Hematopoietic multipotent progenitor cell treated with erythropoietin and hydrocortisone succinate and interleukin-3 and kit ligand, for 4 days (in vitro differentiated cells): Measurements from ENCODE around the gene ANAPC1.
"Not testable (repeated sequence)": the region's sequence is repeated elsewhere in the genome, so short reads cannot be mapped to it uniquely, and the experiment has no call there.

Experiments used
- DNase-seq: peaks from one replicate; pipeline ENCODE4 v3.0.0-alpha.2; 2015

ANAPC1 gene

DNA sequence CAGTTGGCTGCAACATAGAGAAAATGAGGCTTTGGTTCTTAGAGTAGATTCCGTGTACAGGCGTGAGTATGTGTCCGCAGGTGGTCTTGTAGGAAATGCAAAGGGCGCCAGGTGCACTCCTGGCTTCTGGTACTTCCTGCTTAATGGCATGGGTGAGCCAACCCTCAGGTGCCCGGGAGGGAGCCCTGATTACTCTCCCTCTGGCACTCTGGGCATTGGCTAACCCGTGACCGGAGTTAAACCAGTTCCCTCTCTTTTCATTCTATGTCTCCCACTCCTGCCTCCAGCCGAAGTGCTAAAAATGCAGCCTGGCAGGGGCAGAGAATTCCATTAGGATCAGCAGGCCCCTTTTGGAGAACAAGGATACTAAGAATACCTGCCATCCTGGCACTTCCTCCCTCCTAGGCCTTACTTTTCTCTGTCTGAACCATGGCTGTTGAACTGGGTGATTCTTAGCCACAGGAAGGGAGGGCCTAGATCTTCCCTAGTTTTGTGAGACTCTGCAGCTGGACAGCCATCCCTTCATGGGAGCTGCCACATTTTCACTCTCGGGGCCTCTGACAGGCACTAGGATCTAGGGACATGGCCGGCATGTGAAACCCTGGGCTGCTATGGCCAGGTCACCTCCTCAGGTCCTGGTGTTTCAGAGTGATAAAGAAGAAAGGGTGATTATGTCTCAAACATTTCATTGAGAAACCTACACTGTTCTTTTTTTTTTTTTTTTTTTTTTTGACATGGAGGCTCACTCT, 20.9 kb upstream of the ANAPC1 start:
- no peak for DNase-seq

DNA sequence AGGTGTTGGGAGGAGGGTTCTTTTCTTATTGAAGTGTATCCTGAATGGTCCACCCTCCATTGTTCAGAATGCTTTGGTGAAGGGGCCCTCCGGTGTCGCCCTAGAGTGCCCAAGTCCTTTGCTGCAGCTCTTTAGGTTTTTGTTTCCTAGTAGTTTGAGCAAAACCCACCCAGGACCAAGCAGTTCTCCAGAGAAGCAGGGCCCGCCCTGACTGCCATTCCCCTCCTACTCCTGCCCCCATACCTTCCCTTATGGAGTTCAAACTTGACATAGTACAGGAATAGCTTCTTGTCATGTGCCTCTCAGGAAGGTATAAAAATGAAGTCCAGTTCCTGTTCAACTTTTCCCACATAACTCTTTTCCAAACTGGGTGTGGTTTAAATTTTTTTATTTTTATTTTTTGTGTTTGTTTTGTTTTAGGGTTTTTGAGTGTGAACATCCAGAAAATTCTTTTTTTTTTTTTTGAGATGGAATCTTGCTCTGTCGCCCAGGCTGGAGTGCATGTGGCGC, 20.0 kb upstream of the ANAPC1 start:
- DNase-seq: no peak

DNA sequence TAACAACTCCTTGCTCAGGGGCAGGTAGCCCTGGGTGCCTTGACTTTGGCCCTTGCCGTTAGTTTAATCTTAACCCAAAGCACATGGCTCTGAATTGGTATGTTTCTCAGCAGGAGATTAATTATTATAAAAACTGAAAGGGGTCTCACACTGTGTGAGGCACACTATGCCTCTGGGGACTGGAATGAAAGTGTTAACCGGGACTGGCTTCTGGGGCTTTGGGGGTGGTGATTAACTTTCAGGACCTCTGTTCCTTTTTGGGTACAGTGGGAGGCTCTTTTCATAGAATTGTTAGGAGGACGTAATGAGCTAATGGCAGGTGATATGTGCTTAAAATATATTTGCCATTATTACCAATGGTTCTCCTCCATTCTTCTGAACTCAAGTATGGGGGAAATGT, 19.5 kb upstream of the ANAPC1 start:
- DNase-seq: no peak

DNA sequence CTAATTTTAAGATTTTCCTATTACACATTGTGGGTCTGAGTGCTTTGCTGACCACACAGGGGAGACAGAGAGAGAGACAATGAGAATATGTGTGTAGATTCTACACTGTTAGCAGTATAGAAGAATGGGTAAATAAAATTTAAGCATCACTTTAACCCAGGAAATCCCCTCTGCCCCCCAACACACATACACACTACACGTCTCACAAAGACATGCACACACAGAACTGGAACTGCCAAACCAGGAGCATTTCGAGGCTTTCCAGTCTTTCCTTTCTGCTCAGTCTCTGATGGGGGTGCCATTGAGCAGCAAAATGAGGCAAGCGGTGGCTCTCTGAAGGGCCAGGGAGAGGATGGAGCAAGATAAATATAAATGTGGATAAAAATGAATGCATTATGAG, 16.9 kb upstream of the ANAPC1 start:
- peak; percentile 74 for DNase-seq

DNA sequence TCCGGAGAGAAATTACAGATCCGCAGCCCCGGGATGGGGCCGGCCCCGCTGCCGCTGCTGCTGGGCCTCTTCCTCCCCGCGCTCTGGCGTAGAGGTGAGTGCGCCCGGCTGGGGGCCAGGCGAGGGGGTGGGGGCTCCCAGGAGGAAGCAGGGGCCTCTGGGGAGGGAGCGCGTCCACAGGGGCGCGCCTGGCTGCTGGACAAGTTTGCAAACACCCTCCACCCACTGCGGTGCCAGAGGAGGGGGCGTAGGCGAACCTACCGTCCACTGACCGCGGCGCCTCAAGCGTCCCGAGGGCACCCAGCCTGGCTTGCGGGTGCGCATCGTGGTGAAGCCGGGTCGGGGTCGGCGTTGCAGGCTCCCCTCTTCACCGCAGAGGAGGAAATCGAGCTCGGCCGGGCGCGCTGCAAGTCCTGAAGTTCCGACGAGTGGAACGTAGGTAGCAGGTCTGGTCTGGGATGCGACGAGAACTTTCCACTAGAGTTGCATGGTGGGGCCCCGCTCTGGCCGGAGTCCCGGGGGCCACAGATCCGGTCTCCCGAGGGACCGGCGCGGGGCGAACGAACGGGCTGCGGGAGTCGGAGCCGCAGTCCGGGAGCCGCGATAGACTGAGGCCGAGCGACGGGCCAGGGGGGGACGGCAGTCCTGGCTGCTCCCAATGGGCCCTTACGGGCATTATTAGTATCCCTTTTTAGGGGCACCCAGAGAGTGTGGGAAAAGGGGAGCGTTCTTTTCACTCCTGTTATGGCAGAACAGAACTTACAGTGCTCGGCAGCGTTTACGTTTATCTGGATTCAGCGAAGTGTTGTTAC, 14.9 kb upstream of the ANAPC1 start:
- DNase-seq: peak; percentile 54

DNA sequence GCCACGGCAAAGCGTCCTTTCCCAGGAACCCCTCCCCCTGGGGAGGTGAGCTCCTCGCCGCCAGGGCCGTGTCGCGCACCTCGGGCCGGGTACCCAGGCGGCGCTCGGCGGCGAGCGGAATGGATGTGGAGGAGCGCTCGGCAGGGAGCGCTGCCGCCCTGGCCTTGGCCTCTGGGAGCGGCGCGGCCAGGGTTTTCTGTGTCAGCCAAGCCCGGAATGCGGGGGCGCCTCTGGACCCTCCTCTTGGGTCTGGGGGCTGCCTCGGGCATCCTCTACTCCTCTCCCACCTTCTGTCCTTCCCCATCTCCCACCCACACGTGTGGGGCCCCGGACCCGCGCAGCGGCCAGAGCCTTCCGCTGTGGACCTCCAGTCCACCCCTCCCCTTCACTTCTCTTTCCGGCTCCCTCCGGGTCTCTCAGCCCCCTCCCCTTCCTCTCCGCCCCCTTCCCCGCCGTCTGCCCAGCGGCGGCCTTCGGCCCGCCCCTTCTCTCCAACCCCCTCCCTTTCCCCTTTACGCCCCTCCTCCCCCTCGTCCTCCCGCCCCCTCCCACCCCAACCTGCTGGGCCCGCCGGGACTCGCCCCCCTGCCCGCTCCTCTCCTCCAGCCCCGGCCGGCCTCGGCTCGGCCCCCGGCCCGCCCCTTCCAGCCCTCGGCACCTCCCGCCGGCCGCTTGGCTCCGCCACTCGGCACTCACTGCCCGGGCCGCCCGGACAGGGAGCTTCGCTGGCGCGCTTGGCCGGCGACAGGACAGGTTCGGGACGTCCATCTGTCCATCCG, 14.1 kb upstream of the ANAPC1 start, which contains the start of gene MERTK:
TSS of gene MERTK (plus strand) at position 684 of the 779 bp plus-strand sequence. CDS start 129 bp downstream, outside the sequence.
- peak; percentile 88 for DNase-seq

DNA sequence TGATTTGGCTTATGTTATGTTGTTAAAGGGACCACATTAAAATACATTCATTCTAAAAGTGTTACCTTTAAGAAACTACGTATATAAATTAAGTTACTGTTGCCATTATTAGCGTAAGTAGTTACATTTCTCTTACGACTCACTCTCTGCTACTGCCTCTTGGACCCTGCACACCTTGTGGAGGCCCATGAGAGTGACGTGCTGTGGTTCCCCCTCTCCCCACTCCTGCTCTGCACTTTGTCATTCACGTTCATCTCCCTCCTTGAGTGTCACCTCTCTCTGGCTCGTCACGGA, 13.6 kb upstream of the ANAPC1 start:
- DNase-seq: no peak

DNA sequence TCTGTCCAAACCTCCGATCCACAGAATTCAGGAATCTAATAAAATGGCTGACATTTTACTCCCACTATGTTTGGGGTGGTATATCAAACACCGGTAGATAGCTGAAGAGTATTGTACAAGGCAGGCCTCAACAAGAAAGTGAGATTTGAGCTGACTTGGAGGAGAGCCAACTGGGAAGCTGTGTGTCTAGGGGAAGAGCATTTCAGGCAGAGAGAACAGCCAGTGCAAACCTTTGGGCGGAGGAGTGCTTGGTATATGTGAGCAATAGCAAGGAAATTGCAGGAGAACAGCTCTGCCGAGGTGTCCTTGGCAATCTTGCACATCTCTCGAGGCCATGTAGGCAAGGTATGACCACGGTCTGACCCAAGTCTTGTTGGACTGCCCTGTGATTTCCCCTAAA, 12.6 kb upstream of the ANAPC1 start:
- DNase-seq: no peak

DNA sequence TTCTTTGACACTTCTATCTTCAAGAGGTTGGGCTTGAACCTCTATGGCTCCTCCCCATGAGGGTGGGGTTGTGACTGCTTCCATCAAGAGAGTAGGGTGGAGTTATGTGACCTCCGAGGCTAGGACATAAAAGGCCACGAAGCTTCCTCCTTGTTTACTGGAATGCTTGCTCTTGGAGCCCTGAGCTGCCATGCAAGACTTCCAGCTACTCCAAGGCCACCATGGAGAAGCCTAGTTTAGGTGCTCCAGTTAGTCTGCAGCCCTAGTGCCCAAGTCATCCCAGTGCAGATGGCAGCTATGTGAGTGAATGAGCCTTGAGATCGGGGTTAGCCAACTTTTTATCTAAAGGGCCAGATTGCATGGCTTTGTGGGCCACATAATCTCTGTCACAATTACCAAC, 12.0 kb upstream of the ANAPC1 start:
- DNase-seq: peak; percentile 64

DNA sequence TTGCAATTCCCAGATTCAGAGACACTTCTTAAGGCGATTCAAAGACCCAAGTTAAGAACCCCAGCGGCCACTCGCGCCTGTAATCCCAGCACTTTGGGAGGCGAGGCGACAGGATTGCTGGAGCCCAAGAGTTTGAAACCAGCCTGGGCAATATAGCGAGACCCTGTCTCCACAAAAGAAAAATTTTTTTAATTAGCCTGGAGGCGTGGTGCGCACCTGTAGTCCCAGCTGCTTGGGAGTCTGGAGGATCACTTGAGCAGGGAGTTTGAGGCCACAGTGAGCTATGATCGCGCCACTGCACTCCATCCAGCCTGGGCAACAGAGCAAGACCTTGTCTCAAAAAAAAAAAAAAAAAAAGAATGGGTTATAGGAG, 585 bp upstream of the ANAPC1 start:
- no peak for DNase-seq

DNA sequence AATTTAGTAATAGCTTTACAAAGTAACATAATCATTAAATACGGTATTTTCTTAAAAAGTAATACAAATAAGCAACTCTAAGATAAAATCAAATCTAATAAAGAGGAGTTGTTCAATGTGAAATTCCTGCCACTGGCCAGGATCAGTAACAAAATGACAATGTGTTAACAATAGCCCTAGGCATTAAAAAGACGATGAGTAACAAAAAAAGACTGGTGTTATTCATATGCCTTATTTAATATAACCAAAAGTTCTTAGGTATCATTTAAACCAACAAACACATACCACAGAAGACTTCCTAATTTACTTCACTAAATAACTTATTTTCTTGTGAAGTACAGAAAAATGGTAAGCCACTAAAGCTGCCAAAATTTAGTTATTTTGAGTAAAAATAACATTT, 11.2 kb downstream of the ANAPC1 start:
- not testable (repeated sequence) for DNase-seq

DNA sequence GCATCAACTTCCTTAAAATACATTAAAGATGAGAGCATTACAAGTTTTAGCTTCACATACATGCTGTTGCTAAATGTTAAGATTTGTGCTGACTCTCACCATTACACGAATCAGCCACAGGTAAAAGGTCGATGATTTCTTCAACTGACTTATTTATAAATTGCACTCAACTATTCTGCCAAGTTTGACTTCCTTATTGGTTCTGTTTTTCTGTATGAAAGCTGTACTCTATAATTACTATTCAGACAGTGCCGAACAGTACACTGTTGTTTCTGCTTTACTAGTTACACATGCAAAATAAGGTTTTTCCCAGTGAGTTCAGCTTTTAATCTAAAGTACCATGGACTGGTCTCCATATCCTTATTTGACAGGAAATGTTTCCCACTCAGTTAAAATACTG, 18.9 kb downstream of the ANAPC1 start:
- DNase-seq: not testable (repeated sequence)

DNA sequence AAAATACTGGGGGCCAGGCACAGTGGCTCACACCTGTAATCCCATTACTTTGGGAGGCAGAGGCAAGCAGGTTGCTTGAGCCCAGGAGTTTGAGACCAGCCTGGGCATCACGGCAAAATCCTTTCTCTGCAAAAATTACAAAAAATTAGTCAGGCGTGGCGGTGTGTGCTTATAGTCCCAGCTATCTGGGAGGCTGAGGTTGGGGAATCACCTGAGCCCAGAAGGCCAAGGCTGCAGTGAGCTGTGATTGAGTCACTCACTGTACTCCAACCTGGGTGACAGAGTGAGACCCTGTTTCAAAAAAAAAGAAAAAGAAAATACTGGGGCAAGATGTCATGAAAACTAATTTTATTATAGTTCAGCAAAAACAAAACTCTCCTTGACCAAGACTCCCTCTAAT, 24.0 kb downstream of the ANAPC1 start:
- not testable (repeated sequence) for DNase-seq

DNA sequence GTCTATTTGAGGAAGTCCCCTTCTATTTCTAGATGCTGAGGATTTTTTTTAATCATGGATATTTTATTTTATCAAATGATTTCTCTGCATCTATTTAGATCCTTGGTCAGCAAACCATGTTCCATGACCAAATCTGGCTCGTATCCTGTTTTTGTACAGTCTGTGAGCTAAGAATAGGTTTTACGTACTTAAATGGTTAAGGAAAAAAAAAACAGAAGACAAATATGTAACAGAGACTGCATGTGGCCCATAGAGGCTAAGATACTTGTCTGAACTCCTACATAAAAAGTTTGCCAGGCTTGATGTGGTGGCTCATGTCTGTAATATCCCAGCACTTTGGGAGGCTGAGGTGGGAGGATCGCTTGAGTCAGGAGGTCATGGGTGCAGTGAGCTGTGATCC, 31.4 kb downstream of the ANAPC1 start:
- DNase-seq: not testable (repeated sequence)

DNA sequence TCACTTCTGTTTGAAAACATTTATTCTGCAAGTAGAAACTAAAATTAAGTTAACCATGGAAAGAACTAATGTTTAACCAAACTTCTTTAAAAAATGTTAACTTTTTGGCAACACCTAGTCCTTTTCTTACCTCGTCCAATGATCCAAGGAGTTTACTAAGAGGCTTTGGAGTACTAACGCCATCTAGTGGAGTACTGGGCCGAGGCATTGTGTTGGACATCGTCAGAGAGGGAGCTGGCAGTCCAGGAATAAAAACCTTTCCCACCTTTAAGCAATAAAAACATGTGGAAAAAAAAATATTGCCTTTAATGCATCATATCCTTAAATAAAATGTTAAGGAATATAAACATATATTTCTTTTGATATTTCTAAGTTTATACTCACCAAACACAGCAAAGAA, 33.3 kb downstream of the ANAPC1 start:
- DNase-seq: peak; percentile 42

DNA sequence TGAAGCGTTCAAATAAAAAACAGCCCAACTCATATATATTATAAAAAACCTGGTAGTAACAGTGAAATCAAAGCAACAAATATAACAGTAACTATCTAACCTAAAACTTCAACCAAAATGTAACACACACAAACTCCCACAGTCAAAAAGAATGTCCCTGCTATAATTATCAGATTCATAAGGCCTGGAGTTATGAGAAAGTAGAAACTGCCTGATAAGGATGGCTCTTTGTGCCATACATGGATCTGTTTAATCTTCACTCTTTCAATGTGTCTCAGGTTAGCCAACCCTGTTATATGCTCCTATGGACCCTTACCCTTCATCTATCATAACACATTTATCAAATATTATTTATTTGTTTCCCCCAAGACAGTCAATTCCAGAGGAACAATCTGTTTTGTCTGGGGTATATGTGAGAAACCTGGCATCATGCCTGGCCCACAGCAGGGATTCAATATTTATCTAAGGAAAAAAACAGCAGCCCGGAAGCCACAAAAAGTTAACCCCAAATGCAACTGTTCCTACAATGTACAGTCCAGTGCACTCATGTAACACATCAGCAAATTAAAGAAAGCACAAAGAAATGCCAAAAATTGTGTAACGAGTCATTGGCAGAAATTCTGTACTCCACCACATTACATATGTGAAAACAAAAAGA, 44.2 kb downstream of the ANAPC1 start:
- DNase-seq: peak; percentile 3

DNA sequence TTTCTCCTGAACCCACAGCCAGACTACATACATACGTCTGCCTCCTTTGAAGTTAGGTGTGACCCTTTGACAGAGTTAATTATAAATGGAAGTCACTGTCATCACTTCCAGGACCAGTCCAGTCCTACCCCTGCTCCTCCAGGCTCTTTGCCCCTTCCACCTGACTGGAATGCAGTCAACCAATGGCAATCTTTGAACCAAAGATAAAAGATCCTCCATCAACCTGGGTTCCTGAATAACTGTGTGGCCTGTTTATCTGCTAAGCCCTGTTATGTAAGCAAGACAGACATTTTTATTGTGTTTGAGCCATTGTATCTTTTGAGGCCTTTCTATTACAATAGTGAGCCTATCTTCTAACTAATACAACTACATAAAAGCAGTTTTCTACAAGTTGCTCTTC, 45.0 kb downstream of the ANAPC1 start:
- DNase-seq: not testable (repeated sequence)

DNA sequence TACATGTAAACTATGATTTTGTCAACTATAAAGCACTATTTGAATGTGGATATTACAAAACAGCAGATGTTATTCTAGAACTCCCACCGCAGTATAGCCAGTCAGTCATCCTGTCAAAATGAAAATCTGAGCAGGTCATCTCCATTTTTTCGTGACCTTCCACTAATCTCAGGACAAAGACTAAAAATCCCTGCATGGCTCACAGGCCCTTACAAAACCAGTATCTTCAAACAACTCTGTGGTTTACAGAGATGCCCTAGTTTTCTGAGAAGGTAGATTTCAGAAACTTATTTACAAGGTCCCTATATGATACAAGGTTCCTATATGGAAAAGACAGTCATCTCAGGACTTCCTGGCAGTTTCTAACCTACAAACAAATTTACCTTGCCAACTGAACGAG, 49.8 kb downstream of the ANAPC1 start:
- DNase-seq: not testable (repeated sequence)

DNA sequence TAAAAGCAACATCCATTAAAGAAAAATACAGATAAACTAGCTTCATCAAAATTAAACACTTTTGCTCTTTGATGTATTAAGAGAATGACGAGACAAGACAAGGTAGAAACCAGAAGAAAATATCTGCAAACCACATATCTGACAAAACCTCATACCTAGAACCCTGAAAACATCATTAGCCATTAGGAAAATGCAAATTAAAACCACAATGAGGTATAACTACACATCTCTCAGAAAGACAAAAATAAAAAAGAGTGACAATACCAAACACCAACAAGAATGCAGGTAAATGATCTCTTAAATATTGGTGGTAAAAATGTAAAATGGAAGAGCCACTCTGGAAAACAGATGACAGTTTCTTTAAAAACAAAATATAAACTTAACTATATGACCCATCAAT, 53.5 kb downstream of the ANAPC1 start:
- not testable (repeated sequence) for DNase-seq

DNA sequence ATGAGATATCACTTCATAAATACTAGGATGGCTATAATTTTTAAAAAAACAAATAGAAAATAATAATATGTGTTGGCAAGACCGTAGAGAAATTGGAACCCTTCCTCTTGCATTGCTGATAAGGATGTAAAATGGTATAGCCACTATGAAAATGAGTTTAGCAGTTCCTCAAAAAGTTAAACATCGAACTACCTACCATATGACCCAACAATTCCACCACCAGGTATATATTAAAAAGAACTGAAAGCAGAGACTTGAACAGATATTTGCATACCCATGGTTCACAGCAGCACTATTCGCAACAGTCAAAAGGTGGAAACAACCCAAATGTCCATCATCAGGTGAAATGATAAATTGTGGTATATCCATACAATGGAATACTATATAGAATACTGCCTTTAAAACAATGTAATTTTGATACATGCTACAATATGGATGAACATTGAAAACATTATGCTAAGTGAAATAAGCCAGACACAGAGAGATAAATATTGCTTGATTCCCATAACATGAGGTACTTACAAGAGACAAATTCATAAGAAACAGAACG, 55.7 kb downstream of the ANAPC1 start:
- not testable (repeated sequence) for DNase-seq

DNA sequence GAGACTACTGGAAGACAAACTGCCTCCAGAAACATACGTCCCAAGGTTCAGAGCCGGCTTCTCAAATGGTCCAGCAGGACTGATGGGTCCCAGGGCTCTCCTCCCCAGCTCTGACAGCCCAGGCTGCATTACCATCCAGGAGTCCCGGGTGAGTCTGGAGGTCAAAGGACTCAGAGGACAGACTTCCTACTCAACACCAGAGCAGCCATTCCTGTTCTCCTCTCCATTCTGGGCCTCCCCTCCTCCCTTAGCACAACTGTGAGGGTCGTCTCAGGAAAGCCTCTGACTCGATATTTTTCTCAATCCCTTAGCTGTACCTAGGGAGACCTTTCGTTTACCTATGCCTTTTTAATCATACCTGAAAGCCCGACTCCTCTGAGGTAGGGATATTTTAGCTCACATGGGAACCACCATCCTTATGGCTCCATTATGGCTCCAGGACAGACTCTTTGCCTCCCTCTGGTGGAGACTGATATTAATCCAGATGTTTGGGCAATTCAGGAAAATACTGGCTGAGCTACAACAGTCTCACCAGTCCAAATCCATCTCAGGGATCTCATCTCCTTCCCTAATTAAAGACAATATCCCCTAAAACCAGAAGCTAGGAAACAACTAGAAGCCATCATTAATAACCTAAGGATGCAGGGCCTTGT, 70.9 kb downstream of the ANAPC1 start:
- DNase-seq: not testable (repeated sequence)

DNA sequence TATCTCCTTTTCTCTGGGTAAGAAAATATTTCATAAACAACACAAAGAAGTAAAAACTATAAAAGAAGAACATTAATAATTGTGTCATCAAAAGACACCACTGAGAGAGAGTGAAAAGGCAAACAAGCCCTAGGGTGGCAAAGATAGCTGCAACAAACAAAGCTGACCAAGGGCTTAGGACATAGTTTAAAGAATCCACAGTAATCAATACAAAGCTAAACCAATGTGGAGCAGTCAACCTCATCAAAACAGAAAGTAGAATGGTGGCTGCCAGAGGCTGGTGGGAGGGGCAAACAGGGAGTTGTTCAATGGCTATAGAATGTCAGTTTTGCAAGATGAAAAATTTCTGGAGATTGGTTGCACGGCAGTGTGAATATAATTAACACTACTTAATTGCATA, 93.4 kb downstream of the ANAPC1 start:
- DNase-seq: not testable (repeated sequence)
